AG09319 (cell line): Measurements from ENCODE around the gene ST6GAL1.

Experiments used
- DNase-seq: peaks from one replicate; pipeline ENCODE4 v3.0.0-alpha.2; 2010; ENCODE audit warnings: low read depth; ENCODE audit errors: extremely low read depth
- CTCF ChIP-seq: IDR thresholded peaks from 2 replicates; pipeline ENCODE4 v1.5.1; 2011; ENCODE audit warnings: low read depth, mild to moderate bottlenecking, inconsistent platforms, low read length, moderate library complexity

Gene ST6GAL1

DNA sequence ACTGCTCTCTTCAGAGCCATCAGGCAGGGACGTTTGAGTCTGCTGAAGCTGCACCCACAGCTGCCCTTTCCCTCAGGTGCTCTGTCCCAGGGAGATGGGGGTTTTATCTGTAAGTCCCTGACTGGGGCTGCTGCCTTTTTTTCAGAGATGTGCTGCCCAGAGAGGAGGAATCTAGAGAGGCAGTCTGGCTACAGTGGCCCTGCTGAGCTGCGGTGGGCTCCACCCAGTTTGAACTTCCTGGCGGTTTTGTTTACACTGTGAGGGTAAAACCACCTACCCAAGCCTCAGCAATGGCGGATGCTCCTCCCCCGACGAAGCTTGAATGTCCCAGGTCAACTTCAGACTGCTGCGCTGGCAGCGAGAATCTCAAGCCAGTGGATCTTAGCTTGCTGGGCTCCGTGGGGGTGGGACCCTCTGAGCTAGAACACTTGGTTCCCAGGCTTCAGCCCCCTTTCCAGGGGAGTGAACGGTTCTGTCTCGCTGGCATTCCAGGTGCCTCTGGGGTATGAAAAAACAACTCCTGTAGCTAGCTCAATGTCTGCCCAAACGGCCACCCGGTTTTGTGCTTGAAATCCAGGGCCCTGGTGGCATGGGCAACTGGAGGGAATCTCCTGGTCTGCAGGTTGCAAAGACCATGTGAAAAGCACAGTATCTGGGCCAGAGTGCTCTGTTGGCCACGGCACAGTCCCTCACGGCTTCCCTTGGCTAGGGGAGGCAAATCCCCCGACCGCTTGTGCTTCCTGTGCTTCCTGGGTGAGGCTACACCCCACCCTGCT is 21.1 kb upstream of the ST6GAL1 start:
- no peak for DNase-seq
- TF ChIP-seq CTCF, result no peak

GRCh38 chr3:186915806-186916796 is 14.2 kb upstream of the ST6GAL1 start:
- TF ChIP-seq CTCF, result no peak
- no peak for DNase-seq

- no peak for DNase-seq
Observed at GRCh38 chr3:186917512-186918312, 12.6 kb upstream of the ST6GAL1 start.

GRCh38 chr3:186920301-186920700 is 10.0 kb upstream of the ST6GAL1 start:
- no peak for TF ChIP-seq CTCF
- DNase-seq, result no peak

More at GRCh38 chr3:186917512-186918312, 12.6 kb upstream of the ST6GAL1 start:
- TF ChIP-seq CTCF, result no peak

DNA sequence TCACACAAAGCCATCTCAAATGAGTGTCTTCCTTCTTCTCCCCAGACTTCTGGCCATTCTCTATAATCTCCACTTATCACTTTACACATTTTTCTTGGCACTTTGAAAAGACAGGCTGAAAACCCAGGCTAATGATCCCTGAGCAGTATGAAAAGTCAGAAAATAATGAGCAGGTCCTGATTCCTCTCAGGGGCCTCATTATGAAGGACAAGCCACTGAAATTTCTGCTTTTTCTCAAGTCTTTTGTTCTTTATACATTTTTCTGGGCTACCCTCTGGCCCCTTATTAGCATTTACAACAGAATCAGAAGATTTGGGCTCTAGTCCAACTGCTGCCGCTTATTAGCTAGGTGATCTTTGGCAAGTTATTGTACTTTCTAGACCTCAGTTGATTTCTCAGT is 9.5 kb upstream of the ST6GAL1 start:
- no peak for DNase-seq

GRCh38 chr3:186921578-186921977 is 8.7 kb upstream of the ST6GAL1 start:
- DNase-seq, result no peak
- TF ChIP-seq CTCF, result no peak

More for the DNA sequence above, 9.5 kb upstream of the ST6GAL1 start:
- TF ChIP-seq CTCF, result no peak
